Fibroblast of pulmonary artery (primary cell): ENCODE measurements around the gene SMAD7.

ENCODE experiments used
- DNase-seq: peaks from one replicate; pipeline ENCODE4 v3.0.0-alpha.2; 2010; ENCODE audit warnings: low read depth
- H3K4me3 ChIP-seq: replicated peaks from 2 replicates; pipeline ENCODE4 v1.5.1; 2011; ENCODE audit warnings: low read depth, mild to moderate bottlenecking, control low read depth, low read length, moderate library complexity
- TF ChIP-seq, protein P1 (sequence below): IDR thresholded peaks from 2 replicates; pipeline ENCODE4 v1.5.1; 2011; ENCODE audit warnings: mild to moderate bottlenecking, control low read depth, low read length, inconsistent platforms; ENCODE audit errors: missing control alignments

Gene SMAD7

DNA sequence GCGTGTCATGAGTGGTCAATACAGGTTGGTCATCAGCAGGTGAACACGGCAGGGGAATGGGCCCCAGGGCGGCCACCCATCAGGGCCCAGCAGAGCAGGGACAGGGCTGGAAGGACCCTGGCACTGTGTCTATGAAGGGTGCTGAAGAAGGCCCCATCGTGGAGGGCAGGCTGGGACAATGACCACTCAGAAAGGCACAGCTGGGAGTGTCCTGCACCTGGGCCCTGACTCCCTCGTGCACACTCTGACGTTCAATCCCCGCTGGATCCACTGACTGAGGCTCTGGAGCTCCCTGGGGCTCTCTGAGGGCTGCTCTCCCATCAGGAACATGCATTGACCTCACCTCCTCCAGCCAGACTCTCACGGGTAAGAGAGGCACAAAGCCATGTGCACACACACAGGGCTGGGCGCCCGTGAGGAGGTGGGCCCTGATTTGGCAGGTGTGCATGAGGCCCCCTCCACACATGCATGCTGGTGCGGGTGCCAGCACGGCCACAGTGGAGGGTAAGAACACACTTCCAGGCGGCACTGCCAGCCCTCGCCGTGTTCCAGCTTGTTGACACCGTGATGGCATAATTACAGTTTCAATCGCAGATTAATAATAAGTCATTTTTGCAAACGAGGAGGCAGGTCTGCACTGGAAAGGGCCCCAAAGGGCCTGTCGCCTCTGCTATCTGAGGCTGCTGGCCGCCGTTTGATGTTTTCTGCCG is 58.5 kb downstream of the SMAD7 start:
- DNase-seq, result no peak

DNA sequence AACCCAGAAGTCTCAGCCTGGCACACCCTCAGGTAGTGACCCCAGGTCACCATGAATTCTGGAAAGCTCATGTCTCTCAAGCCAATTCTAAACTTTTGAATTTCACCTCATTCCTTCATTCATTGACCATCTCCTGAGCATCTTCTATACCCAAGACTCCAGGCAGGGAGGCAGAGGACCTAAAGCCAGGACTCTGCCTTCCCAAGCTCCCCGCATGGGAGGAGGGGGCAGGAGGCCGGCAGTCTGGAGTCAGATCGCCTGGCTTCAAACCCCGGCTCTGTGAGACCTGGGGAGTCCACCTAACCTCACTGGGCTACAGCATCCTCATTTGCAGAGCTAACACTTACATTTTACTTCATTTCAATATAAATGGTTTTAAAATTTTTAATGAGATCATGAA is 59.0 kb downstream of the SMAD7 start:
- H3K4me3 ChIP-seq, result no peak overlapping the region

More for the DNA sequence above, 58.5 kb downstream of the SMAD7 start:
- TF ChIP-seq, protein P1, sequence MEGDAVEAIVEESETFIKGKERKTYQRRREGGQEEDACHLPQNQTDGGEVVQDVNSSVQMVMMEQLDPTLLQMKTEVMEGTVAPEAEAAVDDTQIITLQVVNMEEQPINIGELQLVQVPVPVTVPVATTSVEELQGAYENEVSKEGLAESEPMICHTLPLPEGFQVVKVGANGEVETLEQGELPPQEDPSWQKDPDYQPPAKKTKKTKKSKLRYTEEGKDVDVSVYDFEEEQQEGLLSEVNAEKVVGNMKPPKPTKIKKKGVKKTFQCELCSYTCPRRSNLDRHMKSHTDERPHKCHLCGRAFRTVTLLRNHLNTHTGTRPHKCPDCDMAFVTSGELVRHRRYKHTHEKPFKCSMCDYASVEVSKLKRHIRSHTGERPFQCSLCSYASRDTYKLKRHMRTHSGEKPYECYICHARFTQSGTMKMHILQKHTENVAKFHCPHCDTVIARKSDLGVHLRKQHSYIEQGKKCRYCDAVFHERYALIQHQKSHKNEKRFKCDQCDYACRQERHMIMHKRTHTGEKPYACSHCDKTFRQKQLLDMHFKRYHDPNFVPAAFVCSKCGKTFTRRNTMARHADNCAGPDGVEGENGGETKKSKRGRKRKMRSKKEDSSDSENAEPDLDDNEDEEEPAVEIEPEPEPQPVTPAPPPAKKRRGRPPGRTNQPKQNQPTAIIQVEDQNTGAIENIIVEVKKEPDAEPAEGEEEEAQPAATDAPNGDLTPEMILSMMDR, result no peak
- no peak overlapping the region for H3K4me3 ChIP-seq

DNA sequence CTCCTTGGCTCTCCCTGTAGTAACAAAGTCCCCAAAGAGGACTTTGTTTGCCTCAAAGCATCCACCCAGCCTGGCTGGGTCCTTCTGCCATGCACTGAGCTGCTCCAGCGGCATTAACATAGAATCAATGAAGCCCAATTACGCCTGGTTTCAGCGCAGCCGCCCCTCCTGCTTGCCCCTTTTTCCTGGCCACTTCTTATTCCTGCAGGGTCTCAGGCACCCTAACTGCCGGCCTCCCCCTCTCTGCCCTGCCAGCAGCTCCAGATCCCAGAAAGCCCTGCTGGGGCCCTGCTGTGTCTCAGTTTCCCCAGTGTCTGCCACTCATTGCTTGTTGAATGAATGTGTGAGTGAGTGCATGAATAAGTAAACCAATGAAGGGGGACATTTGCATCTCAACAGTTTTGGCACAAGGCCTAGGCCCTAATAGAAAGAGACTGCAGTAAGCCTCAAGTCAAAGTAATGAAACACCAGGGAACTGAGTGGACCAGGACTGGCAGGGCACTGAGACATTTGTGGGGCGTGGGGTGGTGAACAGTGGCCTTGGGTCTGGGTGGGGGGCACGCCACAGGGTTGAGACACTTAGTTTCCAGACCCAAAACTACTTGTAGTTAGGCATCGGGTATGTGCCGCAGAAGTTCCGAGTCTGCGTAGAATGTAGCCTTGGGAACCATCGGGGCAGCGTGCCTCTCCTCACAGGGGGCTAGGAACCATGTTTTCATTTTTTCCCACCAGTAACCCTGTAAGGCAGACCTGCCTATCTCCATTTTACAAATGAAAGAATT is 60.6 kb downstream of the SMAD7 start:
- TF ChIP-seq, protein P1, result no peak
- H3K4me3 ChIP-seq, result no peak overlapping the region
- DNase-seq, result no peak

More for the DNA sequence above, 59.0 kb downstream of the SMAD7 start:
- TF ChIP-seq, protein P1, result no peak
- DNase-seq, result no peak

DNA sequence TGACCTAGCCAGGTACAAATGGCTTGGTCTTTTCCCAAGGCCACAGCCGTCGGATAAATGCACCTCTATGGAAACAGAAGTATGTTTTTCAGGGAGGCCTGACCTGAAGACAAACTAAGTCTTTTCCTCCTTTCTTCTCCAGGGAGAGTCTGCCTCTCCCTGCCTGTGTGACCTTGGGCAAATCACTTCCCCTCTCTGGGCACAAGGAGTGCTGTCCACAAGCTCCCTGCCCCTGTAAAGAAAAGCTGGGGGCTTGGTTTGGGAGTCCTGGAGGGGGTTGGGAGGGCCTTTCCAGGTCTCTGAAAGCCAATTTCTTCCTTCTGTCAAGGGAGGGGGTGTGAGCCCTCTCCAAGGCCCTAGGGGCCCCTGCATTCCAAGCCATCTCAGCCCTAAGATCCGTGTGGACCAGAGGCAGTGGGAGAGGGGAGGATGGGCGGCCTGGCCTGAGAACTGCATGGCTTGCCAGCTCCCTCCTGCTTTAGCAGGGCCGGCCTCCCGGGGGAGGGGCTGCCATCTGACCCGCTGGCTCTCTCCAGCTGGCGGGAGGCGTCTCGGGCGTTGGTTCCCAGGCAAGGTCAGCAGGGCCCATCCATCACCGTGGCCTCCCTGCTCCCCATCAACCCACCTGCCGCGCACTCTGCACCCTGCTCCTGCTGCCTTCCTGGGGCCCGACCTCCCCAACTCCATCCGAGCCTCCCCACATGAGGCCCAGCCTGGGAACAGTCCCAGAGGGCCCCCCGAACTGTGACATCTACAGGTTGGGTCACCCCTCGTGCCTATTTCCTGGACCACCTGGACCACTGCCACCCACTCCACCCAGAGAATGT is 61.4 kb downstream of the SMAD7 start:
- peak; percentile 38 for DNase-seq
- no peak overlapping the region for H3K4me3 ChIP-seq
- TF ChIP-seq, protein P1, result no peak

DNA sequence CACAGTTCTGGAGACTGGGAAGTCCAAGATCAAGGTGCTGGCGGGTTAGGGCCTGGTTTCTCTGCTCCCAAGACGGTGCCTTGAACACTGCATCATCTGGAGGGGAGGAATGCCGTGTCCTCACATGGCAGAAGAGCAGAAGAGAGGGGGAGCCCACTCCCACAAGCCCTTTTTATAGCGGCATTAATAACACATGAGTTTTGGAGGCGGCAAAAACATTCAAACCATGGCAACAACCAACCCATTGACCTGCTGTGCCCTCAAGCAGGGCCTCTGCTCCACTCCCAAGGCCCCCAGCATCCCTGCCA is 62.0 kb downstream of the SMAD7 start:
- TF ChIP-seq, protein P1, result no peak
- DNase-seq, result no peak
- H3K4me3 ChIP-seq, result no peak overlapping the region

DNA sequence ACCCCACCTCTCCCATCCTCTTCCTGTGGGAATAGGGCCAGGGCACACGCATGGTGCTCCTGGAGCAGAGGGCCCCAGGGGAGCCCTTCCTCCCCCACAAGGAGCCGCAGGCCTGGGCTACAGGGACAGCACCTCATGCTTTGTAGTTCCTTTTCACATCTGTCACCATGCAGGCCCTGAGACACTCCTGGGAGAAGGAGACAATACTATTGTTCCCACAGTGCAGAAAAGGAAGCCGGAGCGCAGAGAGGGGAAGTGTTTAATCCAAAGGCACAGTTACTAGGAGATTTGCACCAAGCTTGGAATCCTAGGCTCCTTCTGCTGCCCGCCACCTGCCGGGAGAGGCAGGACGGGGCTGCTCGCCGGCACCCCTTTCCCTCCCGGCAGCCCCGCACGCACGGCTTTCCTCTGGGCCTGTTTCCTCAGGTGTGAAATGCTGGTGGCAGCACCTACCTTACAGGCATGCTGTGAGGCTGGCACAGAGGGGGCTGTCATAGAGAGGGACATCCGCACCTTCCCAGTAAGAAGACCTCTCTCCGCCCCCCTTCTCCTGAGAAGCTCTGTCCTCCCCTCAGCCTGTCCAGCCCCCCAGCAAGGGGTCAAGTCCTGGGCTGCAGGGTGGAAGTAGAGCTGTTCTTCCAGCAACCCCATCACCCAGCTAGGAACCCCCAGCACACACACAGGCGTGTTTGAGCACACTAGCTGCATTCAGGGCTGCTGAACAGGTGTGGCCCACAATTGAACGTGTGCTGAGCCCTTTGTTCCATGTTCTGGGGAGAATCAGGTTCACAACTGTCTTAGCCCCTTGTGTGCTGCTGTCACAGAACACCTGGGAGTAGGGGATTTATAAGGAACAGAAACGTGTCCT is 62.6 kb downstream of the SMAD7 start:
- no peak overlapping the region for H3K4me3 ChIP-seq
- TF ChIP-seq, protein P1, result no peak
- DNase-seq, result no peak
